22Rv1 (cell line): ENCODE data around the gene C12orf42.

ENCODE experiments used
- ZFX ChIP-seq: fragments of 450-650 bp; IDR thresholded peaks from 2 replicates; pipeline ENCODE4 v1.6.1; 2017; ENCODE audit warnings: antibody characterized with exemption, borderline replicate concordance
- TF ChIP-seq, protein P1 (sequence below): fragments of 450-650 bp; IDR thresholded peaks from 2 replicates; pipeline ENCODE4 v1.5.1; 2017; ENCODE audit warnings: mild to moderate bottlenecking

DNA sequence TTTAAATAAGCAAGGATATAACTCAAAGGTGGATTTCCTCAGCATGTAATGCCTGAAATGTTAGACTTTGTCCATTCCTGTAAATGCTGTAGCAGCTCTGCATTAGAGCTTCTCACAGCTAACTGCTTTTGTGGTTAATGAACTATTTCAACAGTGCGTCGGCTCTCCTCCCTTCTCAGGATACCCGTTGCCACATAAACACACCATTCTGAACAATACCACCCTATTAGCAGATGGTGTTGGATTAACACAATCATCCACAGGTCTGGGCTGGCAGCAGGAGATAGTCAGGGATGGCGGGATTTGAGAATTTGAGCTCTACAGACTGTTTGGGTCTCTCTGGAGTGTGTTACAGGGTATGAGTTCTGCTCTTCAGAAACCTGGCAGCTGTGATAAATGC, 33.5 kb upstream of the C12orf42 start:
- TF ChIP-seq, protein P1, sequence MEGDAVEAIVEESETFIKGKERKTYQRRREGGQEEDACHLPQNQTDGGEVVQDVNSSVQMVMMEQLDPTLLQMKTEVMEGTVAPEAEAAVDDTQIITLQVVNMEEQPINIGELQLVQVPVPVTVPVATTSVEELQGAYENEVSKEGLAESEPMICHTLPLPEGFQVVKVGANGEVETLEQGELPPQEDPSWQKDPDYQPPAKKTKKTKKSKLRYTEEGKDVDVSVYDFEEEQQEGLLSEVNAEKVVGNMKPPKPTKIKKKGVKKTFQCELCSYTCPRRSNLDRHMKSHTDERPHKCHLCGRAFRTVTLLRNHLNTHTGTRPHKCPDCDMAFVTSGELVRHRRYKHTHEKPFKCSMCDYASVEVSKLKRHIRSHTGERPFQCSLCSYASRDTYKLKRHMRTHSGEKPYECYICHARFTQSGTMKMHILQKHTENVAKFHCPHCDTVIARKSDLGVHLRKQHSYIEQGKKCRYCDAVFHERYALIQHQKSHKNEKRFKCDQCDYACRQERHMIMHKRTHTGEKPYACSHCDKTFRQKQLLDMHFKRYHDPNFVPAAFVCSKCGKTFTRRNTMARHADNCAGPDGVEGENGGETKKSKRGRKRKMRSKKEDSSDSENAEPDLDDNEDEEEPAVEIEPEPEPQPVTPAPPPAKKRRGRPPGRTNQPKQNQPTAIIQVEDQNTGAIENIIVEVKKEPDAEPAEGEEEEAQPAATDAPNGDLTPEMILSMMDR: no peak
- no peak for TF ChIP-seq ZFX
